Measurements from ENCODE around the gene ARL4C. TPM values are rescaled to one million over a fixed set of nuclear protein-coding genes. Genes with fewer than 3 reads are reported as not detected.

The ARL4C gene
- total RNA-seq, 1 experiment from 2014 or later = 21.0 TPM

- Mint-ChIP-seq H3K9me3 (ENCODE audit: low read depth, unreplicated experiment) (no peaks in the 10 kb centered on the region), H3K4me1 (ENCODE audit: low read depth, unreplicated experiment) (peaks cover 10% of the 10 kb centered on the region), H3K27me3 (ENCODE audit: unreplicated experiment) (no peaks in the 10 kb centered on the region), H3K27ac (ENCODE audit: unreplicated experiment) (no peak overlapping the region), H3K4me3 (ENCODE audit: low read depth, unreplicated experiment) (no peak overlapping the region), H3K36me3 (ENCODE audit: insufficient read depth, unreplicated experiment) (no peaks in the 10 kb centered on the region)
- no peak for TF ChIP-seq CTCF (IDR thresholded peaks at IDR 0.05; ENCODE audit: unreplicated experiment)
- DNase-seq = no peak
- intact Hi-C loops (cut with micrococcal nuclease; ENCODE audit: unreplicated experiment) = no loop called here
- CTCF ChIA-PET = no interaction called here
- BruUV-seq (replicated peaks) = no TSS peak
These were observed 24.7 kb downstream of the ARL4C start for GRCh38 chr2:234472155-234472554.

- H3K4me1 Mint-ChIP-seq (ENCODE audit: low read depth, unreplicated experiment) = peaks cover 11% of the 10 kb centered on the region
- no peaks in the 10 kb centered on the region for H3K9me3 Mint-ChIP-seq (ENCODE audit: low read depth, unreplicated experiment)
- DNase-seq = no peak
- no TSS peak for BruUV-seq (replicated peaks)
- intact Hi-C loops (cut with micrococcal nuclease; ENCODE audit: unreplicated experiment) = no loop called here
- no peak overlapping the region for H3K27ac Mint-ChIP-seq (ENCODE audit: unreplicated experiment)
- no peaks in the 10 kb centered on the region for H3K36me3 Mint-ChIP-seq (ENCODE audit: insufficient read depth, unreplicated experiment)
- no peaks in the 10 kb centered on the region for H3K27me3 Mint-ChIP-seq (ENCODE audit: unreplicated experiment)
- CTCF ChIA-PET = no interaction called here
- H3K4me3 Mint-ChIP-seq (ENCODE audit: low read depth, unreplicated experiment) = no peak overlapping the region
- TF ChIP-seq CTCF (IDR thresholded peaks at IDR 0.05; ENCODE audit: unreplicated experiment) = no peak
These were observed 26.9 kb downstream of the ARL4C start for GRCh38 chr2:234469972-234470371.

- BruUV-seq (replicated peaks) = no TSS peak
- CTCF ChIA-PET = no interaction called here
- no peaks in the 10 kb centered on the region for H3K27me3 Mint-ChIP-seq (ENCODE audit: unreplicated experiment)
- intact Hi-C loops (cut with micrococcal nuclease; ENCODE audit: unreplicated experiment) = no loop called here
- TF ChIP-seq CTCF (IDR thresholded peaks at IDR 0.05; ENCODE audit: unreplicated experiment) = no peak
- no peaks in the 10 kb centered on the region for H3K36me3 Mint-ChIP-seq (ENCODE audit: insufficient read depth, unreplicated experiment)
- no peak overlapping the region for H3K27ac Mint-ChIP-seq (ENCODE audit: unreplicated experiment)
- no peak for DNase-seq
- H3K4me3 Mint-ChIP-seq (ENCODE audit: low read depth, unreplicated experiment) = no peak overlapping the region
- H3K4me1 Mint-ChIP-seq (ENCODE audit: low read depth, unreplicated experiment) = peaks cover 18% of the 10 kb centered on the region
- no peaks in the 10 kb centered on the region for H3K9me3 Mint-ChIP-seq (ENCODE audit: low read depth, unreplicated experiment)
These were observed 27.5 kb downstream of the ARL4C start for GRCh38 chr2:234469251-234469845.

- no TSS peak for BruUV-seq (replicated peaks)
- Mint-ChIP-seq H3K9me3 (ENCODE audit: low read depth, unreplicated experiment) (no peaks in the 10 kb centered on the region), H3K27me3 (ENCODE audit: unreplicated experiment) (no peaks in the 10 kb centered on the region), H3K27ac (ENCODE audit: unreplicated experiment) (no peak overlapping the region), H3K4me1 (ENCODE audit: low read depth, unreplicated experiment) (peaks cover 26% of the 10 kb centered on the region), H3K4me3 (ENCODE audit: low read depth, unreplicated experiment) (no peak overlapping the region), H3K36me3 (ENCODE audit: insufficient read depth, unreplicated experiment) (no peaks in the 10 kb centered on the region)
- no peak for DNase-seq
- TF ChIP-seq CTCF (IDR thresholded peaks at IDR 0.05; ENCODE audit: unreplicated experiment) = no peak
- intact Hi-C loops (cut with micrococcal nuclease; ENCODE audit: unreplicated experiment) = no loop called here
- CTCF ChIA-PET = no interaction called here
These were observed 28.4 kb downstream of the ARL4C start for GRCh38 chr2:234468503-234468902.
